ENCODE data around the gene ZNF778. TPM values are rescaled to one million over a fixed set of nuclear protein-coding genes. Genes with fewer than 3 reads are reported as not detected.

ZNF778 gene
- total RNA-seq, 1 experiment from 2014 or later: 31.2 TPM

DNA sequence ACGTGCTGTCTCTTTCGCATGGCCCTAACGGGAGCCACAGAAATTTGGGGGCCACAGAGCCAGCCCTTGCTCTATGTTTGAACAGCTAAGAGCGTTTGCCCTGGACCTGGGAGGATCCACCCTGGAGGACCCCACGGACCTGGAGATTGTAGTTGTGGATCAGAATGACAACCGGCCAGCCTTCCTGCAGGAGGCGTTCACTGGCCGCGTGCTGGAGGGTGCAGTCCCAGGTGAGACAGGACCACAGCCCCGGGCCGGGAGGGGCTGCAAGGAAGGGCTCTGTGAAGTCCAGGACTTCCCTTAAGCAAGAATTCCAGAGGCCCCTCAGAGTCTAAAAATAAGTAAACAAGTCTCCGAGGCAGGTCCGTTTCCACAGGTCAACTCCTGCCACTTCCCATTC lies 34.0 kb upstream of the ZNF778 start:
- ChIA-PET CTCF (interaction anchor here (1.1 to 3.1 kb wide), 3 partner anchors 9 to 368 kb away, joined by 3 to 12 read pairs (median 9); no protein-coding TSS in a partner anchor), POLR2A (no interaction called here)
- no peak for TF ChIP-seq EMX1 (CRISPR knock-in tag; IDR thresholded peaks at IDR 0.05)
- no peak for TF ChIP-seq FOXJ3 (CRISPR knock-in tag; IDR thresholded peaks at IDR 0.05; ENCODE audit: borderline replicate concordance)
- TF ChIP-seq IRF2 (CRISPR knock-in tag; IDR thresholded peaks at IDR 0.05; ENCODE audit: borderline replicate concordance, low read depth): no peak
- TF ChIP-seq, protein P1, sequence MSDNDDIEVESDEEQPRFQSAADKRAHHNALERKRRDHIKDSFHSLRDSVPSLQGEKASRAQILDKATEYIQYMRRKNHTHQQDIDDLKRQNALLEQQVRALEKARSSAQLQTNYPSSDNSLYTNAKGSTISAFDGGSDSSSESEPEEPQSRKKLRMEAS (CRISPR knock-in tag; IDR thresholded peaks at IDR 0.05): no peak
- TF ChIP-seq, protein P2, sequence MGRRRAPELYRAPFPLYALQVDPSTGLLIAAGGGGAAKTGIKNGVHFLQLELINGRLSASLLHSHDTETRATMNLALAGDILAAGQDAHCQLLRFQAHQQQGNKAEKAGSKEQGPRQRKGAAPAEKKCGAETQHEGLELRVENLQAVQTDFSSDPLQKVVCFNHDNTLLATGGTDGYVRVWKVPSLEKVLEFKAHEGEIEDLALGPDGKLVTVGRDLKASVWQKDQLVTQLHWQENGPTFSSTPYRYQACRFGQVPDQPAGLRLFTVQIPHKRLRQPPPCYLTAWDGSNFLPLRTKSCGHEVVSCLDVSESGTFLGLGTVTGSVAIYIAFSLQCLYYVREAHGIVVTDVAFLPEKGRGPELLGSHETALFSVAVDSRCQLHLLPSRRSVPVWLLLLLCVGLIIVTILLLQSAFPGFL (CRISPR knock-in tag; IDR thresholded peaks at IDR 0.05; ENCODE audit: borderline replicate concordance): no peak
- TF ChIP-seq, protein P3, sequence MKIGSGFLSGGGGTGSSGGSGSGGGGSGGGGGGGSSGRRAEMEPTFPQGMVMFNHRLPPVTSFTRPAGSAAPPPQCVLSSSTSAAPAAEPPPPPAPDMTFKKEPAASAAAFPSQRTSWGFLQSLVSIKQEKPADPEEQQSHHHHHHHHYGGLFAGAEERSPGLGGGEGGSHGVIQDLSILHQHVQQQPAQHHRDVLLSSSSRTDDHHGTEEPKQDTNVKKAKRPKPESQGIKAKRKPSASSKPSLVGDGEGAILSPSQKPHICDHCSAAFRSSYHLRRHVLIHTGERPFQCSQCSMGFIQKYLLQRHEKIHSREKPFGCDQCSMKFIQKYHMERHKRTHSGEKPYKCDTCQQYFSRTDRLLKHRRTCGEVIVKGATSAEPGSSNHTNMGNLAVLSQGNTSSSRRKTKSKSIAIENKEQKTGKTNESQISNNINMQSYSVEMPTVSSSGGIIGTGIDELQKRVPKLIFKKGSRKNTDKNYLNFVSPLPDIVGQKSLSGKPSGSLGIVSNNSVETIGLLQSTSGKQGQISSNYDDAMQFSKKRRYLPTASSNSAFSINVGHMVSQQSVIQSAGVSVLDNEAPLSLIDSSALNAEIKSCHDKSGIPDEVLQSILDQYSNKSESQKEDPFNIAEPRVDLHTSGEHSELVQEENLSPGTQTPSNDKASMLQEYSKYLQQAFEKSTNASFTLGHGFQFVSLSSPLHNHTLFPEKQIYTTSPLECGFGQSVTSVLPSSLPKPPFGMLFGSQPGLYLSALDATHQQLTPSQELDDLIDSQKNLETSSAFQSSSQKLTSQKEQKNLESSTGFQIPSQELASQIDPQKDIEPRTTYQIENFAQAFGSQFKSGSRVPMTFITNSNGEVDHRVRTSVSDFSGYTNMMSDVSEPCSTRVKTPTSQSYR (CRISPR knock-in tag; IDR thresholded peaks at IDR 0.05): no peak
- TF ChIP-seq, protein P4, sequence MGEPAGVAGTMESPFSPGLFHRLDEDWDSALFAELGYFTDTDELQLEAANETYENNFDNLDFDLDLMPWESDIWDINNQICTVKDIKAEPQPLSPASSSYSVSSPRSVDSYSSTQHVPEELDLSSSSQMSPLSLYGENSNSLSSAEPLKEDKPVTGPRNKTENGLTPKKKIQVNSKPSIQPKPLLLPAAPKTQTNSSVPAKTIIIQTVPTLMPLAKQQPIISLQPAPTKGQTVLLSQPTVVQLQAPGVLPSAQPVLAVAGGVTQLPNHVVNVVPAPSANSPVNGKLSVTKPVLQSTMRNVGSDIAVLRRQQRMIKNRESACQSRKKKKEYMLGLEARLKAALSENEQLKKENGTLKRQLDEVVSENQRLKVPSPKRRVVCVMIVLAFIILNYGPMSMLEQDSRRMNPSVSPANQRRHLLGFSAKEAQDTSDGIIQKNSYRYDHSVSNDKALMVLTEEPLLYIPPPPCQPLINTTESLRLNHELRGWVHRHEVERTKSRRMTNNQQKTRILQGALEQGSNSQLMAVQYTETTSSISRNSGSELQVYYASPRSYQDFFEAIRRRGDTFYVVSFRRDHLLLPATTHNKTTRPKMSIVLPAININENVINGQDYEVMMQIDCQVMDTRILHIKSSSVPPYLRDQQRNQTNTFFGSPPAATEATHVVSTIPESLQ (CRISPR knock-in tag; IDR thresholded peaks at IDR 0.05): no peak
- no peak for TF ChIP-seq TCF7 (CRISPR knock-in tag; IDR thresholded peaks at IDR 0.05; ENCODE audit: low read depth)
- TF ChIP-seq, protein P5, sequence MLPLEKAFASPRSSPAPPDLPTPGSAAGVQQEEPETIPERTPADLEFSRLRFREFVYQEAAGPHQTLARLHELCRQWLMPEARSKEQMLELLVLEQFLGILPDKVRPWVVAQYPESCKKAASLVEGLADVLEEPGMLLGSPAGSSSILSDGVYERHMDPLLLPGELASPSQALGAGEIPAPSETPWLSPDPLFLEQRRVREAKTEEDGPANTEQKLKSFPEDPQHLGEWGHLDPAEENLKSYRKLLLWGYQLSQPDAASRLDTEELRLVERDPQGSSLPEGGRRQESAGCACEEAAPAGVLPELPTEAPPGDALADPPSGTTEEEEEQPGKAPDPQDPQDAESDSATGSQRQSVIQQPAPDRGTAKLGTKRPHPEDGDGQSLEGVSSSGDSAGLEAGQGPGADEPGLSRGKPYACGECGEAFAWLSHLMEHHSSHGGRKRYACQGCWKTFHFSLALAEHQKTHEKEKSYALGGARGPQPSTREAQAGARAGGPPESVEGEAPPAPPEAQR (CRISPR knock-in tag; IDR thresholded peaks at IDR 0.05): no peak
- no peak for TF ChIP-seq GABPB1 (CRISPR knock-in tag; IDR thresholded peaks at IDR 0.05)
- Mint-ChIP-seq H3K27me3 (ENCODE audit: low read depth) (peaks cover 2% of the 10 kb centered on the region; the same call in 1 of the 2 replicates), H3K9me3 (no peaks in the 10 kb centered on the region), H3K4me1 (no peaks in the 10 kb centered on the region), H3K27ac (no peak overlapping the region), H3K36me3 (no peaks in the 10 kb centered on the region), H3K4me3 (no peak overlapping the region)
- DNase-seq (ENCODE audit: low spot score): no peak
- peak; percentile 15; the same call in 1 of the 2 replicates for ATAC-seq

DNA sequence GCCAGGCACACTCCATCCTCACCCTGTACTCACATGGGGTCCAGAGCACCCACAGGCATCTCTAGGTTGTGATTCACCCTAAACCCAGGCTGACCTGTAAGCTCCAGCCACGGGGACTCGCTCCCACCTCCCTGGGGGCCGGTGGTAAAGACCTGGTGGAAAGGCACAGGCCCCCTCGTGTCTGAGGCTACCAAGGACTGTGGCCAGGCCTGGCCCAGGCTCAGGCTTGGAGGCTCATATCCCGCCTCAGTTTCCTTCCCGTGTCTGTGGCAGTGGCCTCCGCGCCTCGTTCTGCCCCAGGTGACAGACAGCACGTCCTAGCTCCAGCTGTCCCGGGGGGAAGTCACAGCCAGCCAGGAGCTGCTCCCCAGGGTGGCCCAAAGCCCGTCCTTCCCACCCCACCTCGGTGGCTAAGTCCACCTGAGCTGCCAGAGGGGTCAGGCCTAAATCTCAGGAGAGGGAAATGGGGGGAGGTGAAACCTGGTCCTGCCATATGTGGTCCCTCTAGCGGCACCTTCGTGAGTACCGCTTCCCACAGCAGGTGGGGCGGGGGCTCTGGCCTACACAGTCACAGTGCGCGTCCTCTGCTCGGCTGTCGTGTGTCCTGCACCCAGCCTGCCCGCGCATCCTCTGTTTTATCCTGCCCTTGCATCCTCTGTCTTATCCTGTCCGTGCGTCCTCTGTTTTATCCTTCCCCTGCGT lies 33.4 kb upstream of the ZNF778 start:
- no peak overlapping the region; the same call in 1 of the 2 replicates for H3K27ac Mint-ChIP-seq
- no peaks in the 10 kb centered on the region for H3K36me3 Mint-ChIP-seq
- H3K27me3 Mint-ChIP-seq (ENCODE audit: low read depth): peaks cover 2% of the 10 kb centered on the region; the same call in 1 of the 2 replicates
- ChIA-PET CTCF (interaction anchor here (2.9 to 3.1 kb wide), 2 partner anchors 10 to 17 kb away, joined by 9 to 12 read pairs; no protein-coding TSS in a partner anchor), POLR2A (no interaction called here)
- H3K4me1 Mint-ChIP-seq: no peaks in the 10 kb centered on the region
- DNase-seq (ENCODE audit: low spot score) (no peak), ATAC-seq (no peak; the same call in 1 of the 2 replicates)
- no peaks in the 10 kb centered on the region for H3K9me3 Mint-ChIP-seq
- H3K4me3 Mint-ChIP-seq: no peak overlapping the region
- no peak for TF ChIP-seq FOXJ3 (CRISPR knock-in tag; IDR thresholded peaks at IDR 0.05; ENCODE audit: borderline replicate concordance)
- no peak for TF ChIP-seq GABPB1 (CRISPR knock-in tag; IDR thresholded peaks at IDR 0.05)
- TF ChIP-seq, protein P6, sequence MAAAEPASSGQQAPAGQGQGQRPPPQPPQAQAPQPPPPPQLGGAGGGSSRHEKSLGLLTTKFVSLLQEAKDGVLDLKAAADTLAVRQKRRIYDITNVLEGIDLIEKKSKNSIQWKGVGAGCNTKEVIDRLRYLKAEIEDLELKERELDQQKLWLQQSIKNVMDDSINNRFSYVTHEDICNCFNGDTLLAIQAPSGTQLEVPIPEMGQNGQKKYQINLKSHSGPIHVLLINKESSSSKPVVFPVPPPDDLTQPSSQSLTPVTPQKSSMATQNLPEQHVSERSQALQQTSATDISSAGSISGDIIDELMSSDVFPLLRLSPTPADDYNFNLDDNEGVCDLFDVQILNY (CRISPR knock-in tag; IDR thresholded peaks at IDR 0.05): no peak
- no peak for TF ChIP-seq CREB1 (CRISPR knock-in tag; IDR thresholded peaks at IDR 0.05)
- TF ChIP-seq SP1 (CRISPR knock-in tag; conservative IDR thresholded peaks at IDR 0.05): no peak
- no peak for TF ChIP-seq PRRX2 (CRISPR knock-in tag; IDR thresholded peaks at IDR 0.05)
- TF ChIP-seq, protein P7, sequence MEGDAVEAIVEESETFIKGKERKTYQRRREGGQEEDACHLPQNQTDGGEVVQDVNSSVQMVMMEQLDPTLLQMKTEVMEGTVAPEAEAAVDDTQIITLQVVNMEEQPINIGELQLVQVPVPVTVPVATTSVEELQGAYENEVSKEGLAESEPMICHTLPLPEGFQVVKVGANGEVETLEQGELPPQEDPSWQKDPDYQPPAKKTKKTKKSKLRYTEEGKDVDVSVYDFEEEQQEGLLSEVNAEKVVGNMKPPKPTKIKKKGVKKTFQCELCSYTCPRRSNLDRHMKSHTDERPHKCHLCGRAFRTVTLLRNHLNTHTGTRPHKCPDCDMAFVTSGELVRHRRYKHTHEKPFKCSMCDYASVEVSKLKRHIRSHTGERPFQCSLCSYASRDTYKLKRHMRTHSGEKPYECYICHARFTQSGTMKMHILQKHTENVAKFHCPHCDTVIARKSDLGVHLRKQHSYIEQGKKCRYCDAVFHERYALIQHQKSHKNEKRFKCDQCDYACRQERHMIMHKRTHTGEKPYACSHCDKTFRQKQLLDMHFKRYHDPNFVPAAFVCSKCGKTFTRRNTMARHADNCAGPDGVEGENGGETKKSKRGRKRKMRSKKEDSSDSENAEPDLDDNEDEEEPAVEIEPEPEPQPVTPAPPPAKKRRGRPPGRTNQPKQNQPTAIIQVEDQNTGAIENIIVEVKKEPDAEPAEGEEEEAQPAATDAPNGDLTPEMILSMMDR (IDR thresholded peaks at IDR 0.05): no peak
- no peak for TF ChIP-seq EMX1 (CRISPR knock-in tag; IDR thresholded peaks at IDR 0.05)
- TF ChIP-seq, protein P8, sequence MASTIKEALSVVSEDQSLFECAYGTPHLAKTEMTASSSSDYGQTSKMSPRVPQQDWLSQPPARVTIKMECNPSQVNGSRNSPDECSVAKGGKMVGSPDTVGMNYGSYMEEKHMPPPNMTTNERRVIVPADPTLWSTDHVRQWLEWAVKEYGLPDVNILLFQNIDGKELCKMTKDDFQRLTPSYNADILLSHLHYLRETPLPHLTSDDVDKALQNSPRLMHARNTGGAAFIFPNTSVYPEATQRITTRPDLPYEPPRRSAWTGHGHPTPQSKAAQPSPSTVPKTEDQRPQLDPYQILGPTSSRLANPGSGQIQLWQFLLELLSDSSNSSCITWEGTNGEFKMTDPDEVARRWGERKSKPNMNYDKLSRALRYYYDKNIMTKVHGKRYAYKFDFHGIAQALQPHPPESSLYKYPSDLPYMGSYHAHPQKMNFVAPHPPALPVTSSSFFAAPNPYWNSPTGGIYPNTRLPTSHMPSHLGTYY (CRISPR knock-in tag; IDR thresholded peaks at IDR 0.05): no peak
- no peak for TF ChIP-seq HMGA2 (CRISPR knock-in tag; IDR thresholded peaks at IDR 0.05)
- TF ChIP-seq, protein P9, sequence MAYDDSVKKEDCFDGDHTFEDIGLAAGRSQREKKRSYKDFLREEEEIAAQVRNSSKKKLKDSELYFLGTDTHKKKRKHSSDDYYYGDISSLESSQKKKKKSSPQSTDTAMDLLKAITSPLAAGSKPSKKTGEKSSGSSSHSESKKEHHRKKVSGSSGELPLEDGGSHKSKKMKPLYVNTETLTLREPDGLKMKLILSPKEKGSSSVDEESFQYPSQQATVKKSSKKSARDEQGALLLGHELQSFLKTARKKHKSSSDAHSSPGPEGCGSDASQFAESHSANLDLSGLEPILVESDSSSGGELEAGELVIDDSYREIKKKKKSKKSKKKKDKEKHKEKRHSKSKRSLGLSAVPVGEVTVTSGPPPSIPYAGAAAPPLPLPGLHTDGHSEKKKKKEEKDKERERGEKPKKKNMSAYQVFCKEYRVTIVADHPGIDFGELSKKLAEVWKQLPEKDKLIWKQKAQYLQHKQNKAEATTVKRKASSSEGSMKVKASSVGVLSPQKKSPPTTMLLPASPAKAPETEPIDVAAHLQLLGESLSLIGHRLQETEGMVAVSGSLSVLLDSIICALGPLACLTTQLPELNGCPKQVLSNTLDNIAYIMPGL (CRISPR knock-in tag; IDR thresholded peaks at IDR 0.05): no peak
